Measurements from ENCODE around the gene LARGE2.

LARGE2 gene

DNA sequence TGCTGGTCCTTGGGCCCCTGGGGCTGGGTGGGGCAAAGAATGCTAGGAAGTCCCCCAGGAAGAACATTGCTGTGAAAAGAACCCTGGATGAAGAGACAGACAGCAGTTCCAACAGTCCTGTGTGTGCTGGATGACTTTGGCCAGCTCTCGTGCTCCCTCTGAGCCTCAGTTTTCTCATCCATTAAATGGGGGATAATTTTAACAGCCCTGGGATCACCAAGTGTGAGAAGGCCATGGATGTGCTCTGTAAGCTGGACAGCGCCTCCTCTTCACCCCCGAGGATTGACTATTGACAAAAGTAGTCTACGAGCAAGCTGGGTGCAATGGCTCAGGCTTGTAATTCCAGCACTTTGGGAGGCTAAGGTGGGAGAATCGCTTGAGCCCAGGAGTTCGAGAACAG lies 2.5 kb downstream of the LARGE2 start:
- DNase-seq, result no peak
- Mint-ChIP-seq H3K27ac (peak overlapping the region in 1 of 2 donors; percentile 41), H3K4me3 (peak overlapping the region; percentile 69 to 74), H3K36me3 (ENCODE audit: insufficient read depth) (peaks cover 12% of the 10 kb centered on the region), H3K27me3 (peaks cover 0 to 5% of the 10 kb centered on the region in 2 donors), H3K9me3 (no peaks in the 10 kb centered on the region), H3K4me1 (ENCODE audit: low read depth in 2 of 2) (peaks cover 26 to 36% of the 10 kb centered on the region in 2 donors)
- no peak for ATAC-seq (replicated peaks)

- DNase-seq, result no peak
Observed at GRCh38 chr11:45925550-45925949, 3.1 kb downstream of the LARGE2 start.

DNA sequence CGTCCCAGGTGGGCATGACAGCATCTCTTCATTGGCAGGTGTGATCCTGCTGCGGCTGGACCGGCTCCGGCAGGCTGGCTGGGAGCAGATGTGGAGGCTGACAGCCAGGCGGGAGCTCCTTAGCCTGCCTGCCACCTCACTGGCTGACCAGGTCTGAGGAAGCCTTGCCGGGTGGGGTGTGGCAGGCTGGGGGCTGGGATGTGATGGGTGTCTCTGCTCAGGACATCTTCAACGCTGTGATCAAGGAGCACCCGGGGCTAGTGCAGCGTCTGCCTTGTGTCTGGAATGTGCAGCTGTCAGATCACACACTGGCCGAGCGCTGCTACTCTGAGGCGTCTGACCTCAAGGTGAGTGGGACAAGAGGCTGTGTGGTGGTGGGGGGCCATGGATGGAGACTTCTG lies 3.5 kb downstream of the LARGE2 start:
- Mint-ChIP-seq H3K4me1 (ENCODE audit: low read depth in 2 of 2) (peaks cover 34 to 38% of the 10 kb centered on the region in 2 donors), H3K36me3 (ENCODE audit: insufficient read depth) (peaks cover 18% of the 10 kb centered on the region), H3K9me3 (no peaks in the 10 kb centered on the region), H3K27me3 (peaks cover 0 to 5% of the 10 kb centered on the region in 2 donors), H3K27ac (no peak overlapping the region), H3K4me3 (no peak overlapping the region)
- no peak for DNase-seq
- no peak for ATAC-seq (replicated peaks)

More at GRCh38 chr11:45925550-45925949, 3.1 kb downstream of the LARGE2 start:
- Mint-ChIP-seq H3K27me3 (peaks cover 0 to 5% of the 10 kb centered on the region in 2 donors), H3K36me3 (ENCODE audit: insufficient read depth) (peaks cover 17% of the 10 kb centered on the region), H3K27ac (peak overlapping the region in 1 of 2 donors; percentile 41), H3K4me3 (no peak overlapping the region), H3K9me3 (no peaks in the 10 kb centered on the region), H3K4me1 (ENCODE audit: low read depth in 2 of 2) (peaks cover 30 to 39% of the 10 kb centered on the region in 2 donors)
- ATAC-seq (replicated peaks), result no peak

DNA sequence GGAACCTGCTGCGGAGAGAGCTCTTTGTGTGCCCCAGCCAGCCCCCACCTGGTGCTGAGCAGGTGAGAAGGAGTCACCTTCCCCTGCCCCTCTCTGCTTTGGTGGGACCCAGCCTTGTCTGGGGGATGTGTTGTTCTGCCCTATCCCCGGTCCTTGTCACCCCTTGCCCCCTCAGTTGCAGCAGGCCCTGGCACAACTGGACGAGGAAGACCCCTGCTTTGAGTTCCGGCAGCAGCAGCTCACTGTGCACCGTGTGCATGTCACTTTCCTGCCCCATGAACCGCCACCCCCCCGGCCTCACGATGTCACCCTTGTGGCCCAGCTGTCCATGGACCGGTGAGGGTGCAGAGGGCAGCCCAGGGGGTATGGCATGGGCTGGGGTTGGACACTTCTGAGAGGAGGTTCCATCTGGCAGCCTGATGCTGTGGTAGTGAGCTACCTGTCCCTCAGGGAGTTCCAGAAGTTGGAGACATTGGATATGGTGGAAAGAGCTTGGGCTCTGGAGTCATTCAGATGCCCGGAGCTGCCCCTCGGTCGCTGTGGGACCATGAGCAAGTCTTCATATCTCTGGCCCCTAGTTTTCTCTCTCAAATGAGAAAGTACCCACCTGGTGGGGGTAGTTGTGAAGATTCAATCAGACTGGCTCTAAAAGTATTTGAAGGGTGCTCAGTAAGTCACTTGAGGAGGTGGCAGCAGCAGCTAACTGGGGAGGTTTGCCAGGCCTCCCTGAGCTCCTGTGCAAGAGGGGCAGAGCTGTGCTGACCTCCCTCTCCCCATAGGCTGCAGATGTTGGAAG lies 4.3 kb downstream of the LARGE2 start:
- H3K4me1 Mint-ChIP-seq (ENCODE audit: low read depth in 2 of 2), result peaks cover 38 to 41% of the 10 kb centered on the region in 2 donors
- H3K27me3 Mint-ChIP-seq, result peaks cover 0 to 5% of the 10 kb centered on the region in 2 donors
- H3K4me3 Mint-ChIP-seq, result no peak overlapping the region
- no peaks in the 10 kb centered on the region for H3K9me3 Mint-ChIP-seq
- ATAC-seq (replicated peaks) (no peak), DNase-seq (no peak)
- H3K36me3 Mint-ChIP-seq (ENCODE audit: insufficient read depth), result peaks cover 23% of the 10 kb centered on the region
- peak overlapping the region; percentile 91 to 96 for H3K27ac Mint-ChIP-seq

DNA sequence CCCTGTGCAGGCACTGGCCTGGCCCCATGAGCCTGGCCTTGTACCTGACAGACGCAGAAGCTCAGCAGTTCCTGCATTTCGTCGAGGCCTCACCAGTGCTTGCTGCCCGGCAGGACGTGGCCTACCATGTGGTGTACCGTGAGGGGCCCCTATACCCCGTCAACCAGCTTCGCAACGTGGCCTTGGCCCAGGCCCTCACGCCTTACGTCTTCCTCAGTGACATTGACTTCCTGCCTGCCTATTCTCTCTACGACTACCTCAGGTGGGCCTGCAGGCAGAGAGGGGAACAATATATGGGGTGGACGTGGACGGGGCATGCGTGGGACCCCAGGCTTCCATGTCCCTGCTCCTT lies 4.9 kb downstream of the LARGE2 start:
- Mint-ChIP-seq H3K4me1 (ENCODE audit: low read depth in 2 of 2) (peaks cover 41 to 43% of the 10 kb centered on the region in 2 donors), H3K36me3 (ENCODE audit: insufficient read depth) (peaks cover 27% of the 10 kb centered on the region), H3K9me3 (no peaks in the 10 kb centered on the region), H3K27me3 (peaks cover 0 to 5% of the 10 kb centered on the region in 2 donors), H3K4me3 (no peak overlapping the region), H3K27ac (peak overlapping the region; percentile 91 to 96)
- DNase-seq (no peak), ATAC-seq (replicated peaks) (no peak)

DNA sequence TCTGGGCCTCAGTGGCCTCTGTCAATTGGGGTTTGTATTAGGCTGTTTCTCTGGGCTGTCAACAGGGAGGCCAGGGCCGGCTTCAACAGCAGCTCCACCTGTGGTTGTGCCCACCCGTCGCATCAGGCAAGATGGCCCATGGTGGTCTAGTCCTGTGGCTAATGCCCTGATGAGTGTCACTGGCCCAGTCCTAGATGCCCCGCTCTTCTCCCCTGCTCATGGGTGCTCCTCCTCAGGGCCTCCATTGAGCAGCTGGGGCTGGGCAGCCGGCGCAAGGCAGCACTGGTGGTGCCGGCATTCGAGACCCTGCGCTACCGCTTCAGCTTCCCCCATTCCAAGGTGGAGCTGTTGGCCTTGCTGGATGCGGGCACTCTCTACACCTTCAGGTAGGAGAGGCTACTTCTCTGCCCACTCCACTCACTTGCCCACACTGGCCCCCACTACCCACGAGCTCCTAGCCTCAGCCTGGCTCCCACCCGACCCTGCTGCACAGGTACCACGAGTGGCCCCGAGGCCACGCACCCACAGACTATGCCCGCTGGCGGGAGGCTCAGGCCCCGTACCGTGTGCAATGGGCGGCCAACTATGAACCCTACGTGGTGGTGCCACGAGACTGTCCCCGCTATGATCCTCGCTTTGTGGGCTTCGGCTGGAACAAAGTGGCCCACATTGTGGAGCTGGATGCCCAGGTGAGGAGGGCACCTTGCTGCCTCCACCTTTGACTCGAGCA lies 5.4 kb downstream of the LARGE2 start:
- no peaks in the 10 kb centered on the region for H3K9me3 Mint-ChIP-seq
- H3K27me3 Mint-ChIP-seq, result peaks cover 0 to 5% of the 10 kb centered on the region in 2 donors
- H3K36me3 Mint-ChIP-seq (ENCODE audit: insufficient read depth), result peaks cover 32% of the 10 kb centered on the region
- peaks cover 41 to 43% of the 10 kb centered on the region in 2 donors for H3K4me1 Mint-ChIP-seq (ENCODE audit: low read depth in 2 of 2)
- DNase-seq, result no peak
- ATAC-seq (replicated peaks), result no peak
- H3K4me3 Mint-ChIP-seq, result no peak overlapping the region
- H3K27ac Mint-ChIP-seq, result peak overlapping the region; percentile 96 to 97

DNA sequence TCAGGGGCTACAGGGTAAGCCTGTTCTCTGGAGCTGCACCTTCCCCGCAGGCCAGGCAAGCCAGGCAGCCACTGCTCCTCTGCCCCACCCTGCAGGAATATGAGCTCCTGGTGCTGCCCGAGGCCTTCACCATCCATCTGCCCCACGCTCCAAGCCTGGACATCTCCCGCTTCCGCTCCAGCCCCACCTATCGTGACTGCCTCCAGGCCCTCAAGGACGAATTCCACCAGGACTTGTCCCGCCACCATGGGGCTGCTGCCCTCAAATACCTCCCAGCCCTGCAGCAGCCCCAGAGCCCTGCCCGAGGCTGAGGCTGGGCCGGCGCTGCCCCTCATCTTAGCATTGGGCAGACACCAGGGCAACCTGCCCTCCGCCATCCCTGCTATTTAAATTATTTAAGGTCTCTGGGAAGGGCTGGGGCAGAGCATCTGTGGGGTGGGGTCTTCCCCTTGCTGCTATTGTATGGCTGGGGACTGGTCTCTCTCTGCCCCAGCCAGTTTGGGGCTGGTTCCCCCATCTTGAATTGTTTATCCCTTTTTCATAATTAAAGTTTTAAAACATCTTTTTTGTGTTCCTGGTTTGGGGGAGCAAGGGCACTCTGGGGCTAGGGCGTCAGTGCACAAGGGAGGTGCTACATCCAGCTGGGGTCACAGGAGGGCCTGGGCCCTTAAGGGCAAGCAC lies 6.2 kb downstream of the LARGE2 start:
- no peak overlapping the region for H3K4me3 Mint-ChIP-seq
- ATAC-seq (replicated peaks), result no peak

DNA sequence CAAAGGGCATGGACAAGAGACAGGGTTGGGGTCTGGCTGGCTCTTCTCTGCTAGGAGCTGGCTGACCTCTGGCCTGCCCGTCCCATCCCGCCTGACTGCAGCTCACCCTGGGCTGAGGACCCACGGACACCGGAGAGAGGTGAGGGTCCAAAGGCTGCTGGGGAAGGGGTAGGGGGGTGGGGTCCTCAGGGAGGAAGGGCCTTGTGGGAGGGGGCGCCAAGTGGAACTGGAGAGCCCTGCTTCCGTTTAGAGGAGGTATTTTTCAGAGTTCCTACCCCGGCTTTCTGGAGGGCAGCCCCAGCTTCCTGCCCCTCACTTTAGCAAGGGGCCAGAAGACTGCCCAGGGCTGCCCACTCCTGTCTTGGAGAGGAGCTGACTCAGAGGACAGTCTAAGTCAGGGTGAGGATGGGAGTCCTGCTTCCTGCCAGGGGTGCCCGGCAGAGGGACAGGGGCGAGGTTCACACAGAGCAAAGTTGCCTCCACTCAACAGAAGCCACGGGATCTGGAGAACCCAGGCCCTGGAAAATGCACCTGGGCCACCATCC lies 7.1 kb downstream of the LARGE2 start:
- Mint-ChIP-seq H3K9me3 (no peaks in the 10 kb centered on the region), H3K27me3 (no peaks in the 10 kb centered on the region), H3K27ac (peak overlapping the region; percentile 96 to 97), H3K4me1 (ENCODE audit: low read depth in 2 of 2) (peaks cover 33 to 36% of the 10 kb centered on the region in 2 donors), H3K36me3 (ENCODE audit: insufficient read depth) (peaks cover 45% of the 10 kb centered on the region), H3K4me3 (peak overlapping the region; percentile 88 to 92)
- DNase-seq, result no peak
- peak; percentile 10 for ATAC-seq (replicated peaks)

More for the DNA sequence above, 6.2 kb downstream of the LARGE2 start:
- peaks cover 36% of the 10 kb centered on the region for H3K36me3 Mint-ChIP-seq (ENCODE audit: insufficient read depth)
- H3K4me1 Mint-ChIP-seq (ENCODE audit: low read depth in 2 of 2), result peaks cover 38 to 39% of the 10 kb centered on the region in 2 donors
- no peaks in the 10 kb centered on the region for H3K9me3 Mint-ChIP-seq
- peak overlapping the region; percentile 96 to 97 for H3K27ac Mint-ChIP-seq
- no peak for DNase-seq
- H3K27me3 Mint-ChIP-seq, result peaks cover 0 to 5% of the 10 kb centered on the region in 2 donors

DNA sequence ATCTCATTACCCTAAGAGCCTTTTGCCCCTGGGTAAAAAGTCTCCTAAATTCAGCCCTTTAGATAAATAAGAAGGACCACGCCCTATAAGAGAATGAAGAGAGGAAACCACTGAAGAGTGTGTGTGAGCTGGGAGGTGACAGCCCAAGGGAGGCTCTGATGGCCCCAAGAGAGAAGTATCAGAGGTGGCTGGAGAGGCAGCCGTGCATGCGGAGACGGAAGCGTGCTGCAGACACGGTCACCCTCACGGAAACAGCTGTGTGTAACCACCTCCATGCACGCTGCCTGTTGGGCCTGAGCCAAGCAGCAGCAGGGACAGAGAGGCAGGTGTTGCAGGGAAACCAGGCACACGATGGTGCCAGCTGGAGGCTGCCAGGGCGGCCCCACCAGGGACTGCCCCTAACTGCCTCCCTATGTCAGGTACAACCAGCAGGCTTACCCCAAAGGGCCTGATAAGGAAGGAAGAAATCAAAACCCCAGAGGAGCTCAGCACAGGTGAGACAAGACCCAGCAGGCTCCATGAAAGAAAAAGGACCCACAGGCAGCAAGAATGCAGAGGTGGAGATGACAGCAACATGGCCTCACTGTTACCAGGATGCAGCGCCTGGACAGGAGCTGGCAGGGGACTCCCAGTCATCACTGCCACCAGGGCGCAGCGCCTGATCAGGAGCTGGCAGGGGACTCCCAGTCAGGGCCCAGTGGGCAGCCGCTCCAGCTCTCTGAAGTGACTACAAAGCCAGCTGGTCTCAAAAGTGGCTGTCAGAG lies 7.8 kb downstream of the LARGE2 start:
- Mint-ChIP-seq H3K27ac (peak overlapping the region; percentile 96 to 97), H3K36me3 (ENCODE audit: insufficient read depth) (peaks cover 52% of the 10 kb centered on the region)

DNA sequence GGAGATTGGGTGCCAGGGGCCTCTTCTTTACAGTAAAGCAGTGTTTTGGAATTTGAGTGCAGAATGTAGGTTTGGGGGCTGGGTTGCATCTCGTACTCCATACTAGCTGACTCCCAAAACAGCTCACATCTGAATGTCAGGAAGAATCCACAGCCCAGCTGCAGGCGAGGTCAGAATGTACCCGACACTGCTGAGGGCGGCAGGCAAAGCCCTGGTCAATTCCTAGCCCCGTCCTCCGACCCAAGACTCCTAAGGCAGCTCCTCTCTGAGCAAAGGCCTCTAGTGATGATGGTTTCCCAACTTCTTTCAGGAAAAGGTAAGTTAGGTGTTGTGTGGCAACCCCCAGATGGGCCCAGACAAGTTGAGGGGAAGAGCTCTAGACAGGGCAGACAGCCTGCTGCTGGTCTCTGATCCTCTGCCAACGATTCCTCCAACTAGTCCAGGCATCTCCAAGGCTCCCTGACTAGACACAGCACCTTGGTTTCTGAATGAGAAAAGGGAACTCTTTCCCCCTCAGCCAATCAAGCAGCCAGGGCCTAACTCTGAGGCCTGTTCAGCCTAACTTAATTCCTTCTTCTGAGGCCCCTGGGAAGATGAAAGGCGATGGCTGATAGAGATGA lies 8.6 kb downstream of the LARGE2 start:
- DNase-seq (no peak), ATAC-seq (replicated peaks) (no peak)
- peak overlapping the region; percentile 13 to 92 for H3K4me3 Mint-ChIP-seq
- no peaks in the 10 kb centered on the region for H3K9me3 Mint-ChIP-seq
- peaks cover 33 to 35% of the 10 kb centered on the region in 2 donors for H3K4me1 Mint-ChIP-seq (ENCODE audit: low read depth in 2 of 2)
- H3K27me3 Mint-ChIP-seq, result no peaks in the 10 kb centered on the region
- peak overlapping the region; percentile 96 to 97 for H3K27ac Mint-ChIP-seq
- H3K36me3 Mint-ChIP-seq (ENCODE audit: insufficient read depth), result peaks cover 60% of the 10 kb centered on the region

More for the DNA sequence above, 7.8 kb downstream of the LARGE2 start:
- H3K4me1 Mint-ChIP-seq (ENCODE audit: low read depth in 2 of 2), result peaks cover 33 to 35% of the 10 kb centered on the region in 2 donors
- peak; percentile 89 for ATAC-seq (replicated peaks)
- peak overlapping the region; percentile 88 to 92 for H3K4me3 Mint-ChIP-seq
- H3K27me3 Mint-ChIP-seq, result no peaks in the 10 kb centered on the region
- DNase-seq, result peak; percentile 46 to 50 (median 48)
- no peaks in the 10 kb centered on the region for H3K9me3 Mint-ChIP-seq

DNA sequence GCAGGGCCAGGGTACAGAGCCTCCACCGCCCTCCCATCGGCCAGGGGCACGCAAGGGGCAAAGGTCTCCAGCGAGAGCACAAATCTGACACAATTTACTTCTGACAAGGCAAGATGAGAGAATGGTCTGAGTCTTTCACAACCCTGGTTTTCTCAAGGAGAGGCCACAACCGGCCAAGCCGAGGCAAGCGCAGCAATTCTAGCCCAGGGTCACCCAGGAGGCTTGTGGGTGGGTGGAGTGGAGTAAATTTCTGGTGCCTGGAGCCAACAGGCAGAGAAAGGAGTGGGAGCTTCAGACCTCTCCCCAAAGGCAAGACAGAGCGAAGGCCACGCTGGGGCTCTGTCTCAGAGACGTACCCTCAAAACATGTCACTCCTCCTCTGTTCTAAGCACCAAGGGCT lies 9.3 kb downstream of the LARGE2 start:
- H3K4me3 Mint-ChIP-seq, result peak overlapping the region in 1 of 2 donors; percentile 53
- H3K27me3 Mint-ChIP-seq, result no peaks in the 10 kb centered on the region
- ATAC-seq (replicated peaks) (no peak), DNase-seq (no peak)
- peak overlapping the region; percentile 96 to 97 for H3K27ac Mint-ChIP-seq
- peaks cover 33 to 35% of the 10 kb centered on the region in 2 donors for H3K4me1 Mint-ChIP-seq (ENCODE audit: low read depth in 2 of 2)
- no peaks in the 10 kb centered on the region for H3K9me3 Mint-ChIP-seq
- H3K36me3 Mint-ChIP-seq (ENCODE audit: insufficient read depth), result peaks cover 63% of the 10 kb centered on the region

DNA sequence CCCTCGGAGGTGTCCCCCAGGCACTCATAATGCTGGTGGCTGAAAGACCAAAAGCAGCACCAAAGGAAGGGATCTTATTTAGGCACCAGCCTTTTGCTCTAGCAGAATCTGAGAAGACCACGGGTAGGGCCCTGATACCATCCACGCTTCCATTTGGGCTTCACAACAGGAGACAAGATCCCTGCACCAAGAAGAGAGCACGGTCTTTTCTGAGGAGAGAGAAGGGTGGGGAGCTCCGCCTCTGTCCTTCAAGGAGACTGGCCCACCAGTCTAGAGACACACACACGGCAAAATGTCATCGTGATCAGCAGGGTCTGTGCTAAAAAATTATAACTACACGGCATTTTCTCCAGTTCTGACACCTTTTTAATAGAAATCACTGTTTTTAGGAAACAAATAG lies 9.8 kb downstream of the LARGE2 start:
- Mint-ChIP-seq H3K36me3 (ENCODE audit: insufficient read depth) (peaks cover 64% of the 10 kb centered on the region), H3K27me3 (no peaks in the 10 kb centered on the region), H3K4me1 (ENCODE audit: low read depth in 2 of 2) (peaks cover 29 to 30% of the 10 kb centered on the region in 2 donors), H3K4me3 (no peak overlapping the region), H3K27ac (peak overlapping the region; percentile 96 to 97), H3K9me3 (no peaks in the 10 kb centered on the region)
- ATAC-seq (replicated peaks) (no peak), DNase-seq (no peak)

All from effector memory CD8-positive, alpha-beta T cell (primary cell).